NK-92 (cell line): ENCODE results near the gene ALKBH6.
"Not testable (repeated sequence)": the region's sequence is repeated elsewhere in the genome, so short reads cannot be mapped to it uniquely, and the experiment has no call there.

Experiments used
- DNase-seq: peaks from one replicate; lab custom pipeline; 2025; ENCODE audit not compliant: unreplicated experiment; lab: John Stamatoyannopoulos, UW

Gene ALKBH6

DNA sequence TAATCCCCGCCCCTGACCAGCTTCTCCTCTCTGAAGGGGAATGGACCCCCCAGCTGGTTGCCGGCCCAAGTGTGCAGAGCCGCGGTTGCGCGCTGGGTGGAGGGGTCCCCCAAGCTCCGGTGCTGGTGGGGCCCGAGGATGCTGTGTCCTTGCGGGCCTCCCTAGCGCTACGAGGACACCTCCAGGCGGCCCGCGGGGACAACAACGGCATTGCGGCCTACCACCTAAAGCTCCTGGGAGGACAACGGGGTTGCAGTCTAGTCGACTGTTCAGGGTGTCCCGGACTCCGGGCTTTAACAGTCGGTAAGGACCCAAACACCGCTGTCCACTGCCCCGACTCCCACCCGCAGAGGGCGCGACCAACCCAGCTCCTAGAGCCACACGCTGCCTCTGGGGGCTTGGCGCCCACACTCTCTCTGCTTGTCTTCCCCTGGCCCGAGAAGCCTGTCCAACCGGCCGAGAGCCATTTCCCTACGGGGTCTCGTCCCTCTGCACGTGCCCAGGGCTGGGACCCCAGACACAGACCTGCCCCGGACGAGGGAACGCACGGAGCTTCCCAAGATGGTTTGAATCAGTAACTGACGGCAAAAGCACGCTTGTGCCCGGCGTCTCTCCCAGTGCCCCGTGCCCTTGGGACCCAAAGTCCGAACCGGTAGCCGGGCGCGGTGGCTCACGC is 20.0 kb downstream of the ALKBH6 start:
- no peak for DNase-seq

GRCh38 chr19:35992907-35993765 is 20.9 kb downstream of the ALKBH6 start:
- no peak for DNase-seq

- DNase-seq = no peak
Measured at GRCh38 chr19:35991731-35992450, 22.1 kb downstream of the ALKBH6 start.

DNA sequence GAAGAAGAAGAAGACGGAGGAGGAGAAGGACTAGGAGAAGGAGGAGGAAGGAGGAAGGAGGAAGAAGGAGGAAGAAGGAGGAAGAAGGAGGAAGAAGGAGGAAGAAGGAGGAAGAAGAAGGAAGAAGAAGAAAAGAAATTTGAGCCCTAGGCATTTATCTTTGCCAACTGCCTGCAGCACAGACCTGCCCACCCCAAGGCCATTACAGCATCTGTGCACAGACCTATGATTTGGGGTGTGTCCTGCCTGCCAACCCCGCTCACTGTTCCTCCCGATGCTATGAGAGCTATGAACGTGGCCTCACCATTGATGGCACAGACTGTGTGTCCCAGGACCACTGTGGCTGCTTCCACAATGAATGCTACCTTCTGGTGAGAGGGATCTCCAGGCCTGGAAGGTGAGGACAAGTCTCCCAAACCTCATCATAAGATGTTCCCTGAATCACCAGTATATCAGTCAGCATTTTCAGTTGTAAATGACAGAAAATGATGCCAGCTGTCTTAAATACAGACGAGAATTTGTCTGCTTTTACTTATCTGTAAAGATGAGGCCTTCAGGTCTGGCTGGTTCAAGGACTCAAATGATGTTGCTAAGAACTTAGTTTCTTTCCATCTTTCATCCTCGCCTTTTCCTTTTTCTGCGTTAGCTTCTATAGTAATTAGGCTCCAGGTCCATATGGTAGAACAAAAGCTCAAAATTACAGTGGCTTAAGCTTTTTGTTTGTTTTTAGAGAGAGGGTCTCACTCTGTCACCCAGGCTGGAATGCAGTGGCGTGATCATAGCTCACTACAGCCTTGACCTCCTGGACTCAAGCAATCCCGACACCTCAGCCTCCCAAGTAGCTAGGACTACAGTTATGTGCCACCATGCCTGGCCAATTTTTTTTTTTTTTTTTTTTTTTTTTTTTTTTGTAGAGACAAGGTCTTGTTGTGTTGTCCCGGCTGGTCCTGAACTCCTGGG is 23.0 kb downstream of the ALKBH6 start:
- no peak for DNase-seq

- no peak for DNase-seq
Measured at GRCh38 chr19:35990156-35990555, 23.9 kb downstream of the ALKBH6 start.

GRCh38 chr19:35988824-35989223 is 25.2 kb downstream of the ALKBH6 start:
- DNase-seq = no peak

- DNase-seq = no peak
Measured at GRCh38 chr19:35987571-35987896, 26.5 kb downstream of the ALKBH6 start.

GRCh38 chr19:35986664-35987570 is 27.1 kb downstream of the ALKBH6 start:
- no peak for DNase-seq

DNA sequence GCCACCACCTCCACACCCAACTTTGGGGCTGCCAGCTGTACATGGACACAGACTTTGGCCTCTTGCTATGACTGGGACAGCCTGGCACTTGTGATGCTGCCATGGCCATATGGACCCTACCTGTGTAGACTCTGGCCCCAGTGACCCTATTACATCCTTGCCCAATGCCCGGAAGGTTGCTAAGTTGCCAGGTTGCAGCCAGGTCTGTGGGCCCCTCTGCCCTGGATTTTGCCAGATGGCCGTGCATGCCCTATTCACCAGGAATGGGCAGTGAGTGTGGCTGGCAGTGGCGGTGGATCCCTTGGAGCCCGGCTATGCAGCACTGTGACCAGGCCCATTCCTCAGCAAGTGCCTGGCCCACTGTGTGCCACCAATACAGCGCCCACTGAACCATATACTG is 27.9 kb downstream of the ALKBH6 start:
- DNase-seq = no peak

DNA sequence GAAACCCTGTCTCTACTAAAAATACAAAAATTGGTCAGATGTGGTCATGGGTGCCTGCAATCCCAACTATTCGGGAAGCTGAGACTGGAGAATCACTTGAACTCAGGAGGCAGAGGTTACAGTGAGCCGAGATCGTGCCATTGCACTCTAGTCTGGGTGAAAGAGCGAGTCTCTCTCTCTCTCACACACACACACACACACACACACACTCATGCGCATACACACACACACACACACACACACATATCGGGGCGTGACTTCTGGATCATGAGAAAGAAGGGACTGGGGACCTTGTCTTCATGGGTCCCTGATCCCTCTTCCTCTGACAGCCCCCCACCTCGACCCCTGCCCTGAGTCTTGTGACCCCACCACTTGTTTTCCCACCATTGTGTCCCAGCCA is 30.8 kb downstream of the ALKBH6 start:
- DNase-seq = no peak

DNA sequence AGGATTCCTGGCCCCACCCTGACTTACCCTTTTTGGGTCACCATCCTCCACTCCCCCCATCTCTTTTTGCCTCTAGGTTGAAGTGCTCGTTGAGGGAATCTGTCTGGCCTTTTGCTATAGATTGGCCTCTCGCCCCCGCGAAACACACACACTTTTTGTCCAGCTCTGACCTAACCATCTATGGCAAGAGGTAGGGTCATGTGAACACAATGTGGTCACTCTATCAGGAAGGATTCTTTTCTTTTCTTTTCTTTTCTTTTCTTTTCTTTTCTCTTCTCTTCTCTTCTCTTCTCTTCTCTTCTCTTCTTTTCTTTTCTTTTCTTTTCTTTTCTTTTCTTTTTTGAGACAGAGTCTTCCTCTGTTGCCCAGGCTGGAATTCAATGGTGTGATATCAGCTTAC is 33.0 kb downstream of the ALKBH6 start:
- not testable (repeated sequence) for DNase-seq

DNA sequence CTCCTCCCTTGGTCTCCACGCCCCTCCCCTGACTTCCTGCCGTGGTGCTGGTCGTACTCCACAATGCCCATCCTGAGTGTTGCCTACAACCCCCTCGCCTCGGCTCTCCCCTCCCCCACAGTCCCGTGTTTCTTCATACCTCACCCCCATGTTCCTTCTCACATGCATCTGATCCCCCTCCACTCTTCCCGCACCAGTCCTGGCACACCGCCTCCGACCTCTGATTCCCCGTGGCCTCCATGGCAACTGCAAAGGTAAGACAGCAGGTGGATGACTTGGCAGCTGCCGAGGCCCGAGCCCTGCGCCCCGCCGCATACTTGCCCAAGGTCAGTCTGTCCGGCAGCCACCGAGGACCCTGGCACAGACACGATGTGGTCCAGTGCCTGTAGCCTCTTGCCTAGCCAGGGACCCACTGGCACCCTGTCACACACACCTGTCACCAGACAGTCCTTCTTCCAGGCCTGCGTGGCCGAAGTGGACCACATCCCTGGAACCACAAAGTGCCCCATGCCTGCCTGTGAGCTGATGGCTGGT is 35.1 kb downstream of the ALKBH6 start:
- no peak for DNase-seq

GRCh38 chr19:35978271-35978670 is 35.7 kb downstream of the ALKBH6 start:
- DNase-seq = no peak

DNA sequence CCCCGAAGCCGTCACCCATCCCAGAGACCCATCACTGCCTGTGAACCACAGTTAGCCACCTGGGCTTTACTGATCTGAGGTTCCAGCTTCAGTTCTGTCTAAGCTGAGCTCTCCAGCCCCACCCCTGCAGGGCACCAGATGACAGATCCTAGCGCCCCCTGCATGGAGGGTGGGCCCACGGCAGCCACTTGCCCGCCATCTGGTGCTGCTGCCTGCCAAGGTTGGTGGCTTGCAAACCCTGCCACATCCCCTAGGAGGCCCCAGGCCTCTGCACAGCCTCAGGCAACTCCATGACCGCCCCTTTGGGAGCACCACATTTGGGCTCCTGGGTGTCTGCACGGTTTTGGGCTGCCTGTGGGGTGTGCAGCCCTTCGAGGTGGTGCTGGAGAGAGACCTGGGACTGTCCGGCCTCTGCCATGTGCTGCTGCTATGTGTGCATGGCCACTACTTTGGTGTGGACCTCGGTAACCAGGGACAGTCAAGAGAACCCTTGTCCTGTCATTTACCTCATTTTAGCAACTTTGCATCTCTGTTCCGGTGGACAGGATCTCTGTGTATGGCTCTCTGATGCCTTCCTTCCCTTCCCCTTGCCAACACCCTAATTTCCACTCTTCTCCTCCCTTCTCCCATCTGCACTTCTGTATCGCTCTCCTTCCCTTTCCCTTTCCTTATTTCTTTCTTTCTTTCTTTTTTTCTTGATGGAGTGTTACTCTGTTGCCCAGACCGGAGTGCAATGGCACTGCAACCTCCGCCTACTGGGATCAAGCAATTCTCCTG is 36.4 kb downstream of the ALKBH6 start:
- DNase-seq = no peak

- no peak for DNase-seq
Measured at GRCh38 chr19:35975608-35976214, 38.3 kb downstream of the ALKBH6 start.

DNA sequence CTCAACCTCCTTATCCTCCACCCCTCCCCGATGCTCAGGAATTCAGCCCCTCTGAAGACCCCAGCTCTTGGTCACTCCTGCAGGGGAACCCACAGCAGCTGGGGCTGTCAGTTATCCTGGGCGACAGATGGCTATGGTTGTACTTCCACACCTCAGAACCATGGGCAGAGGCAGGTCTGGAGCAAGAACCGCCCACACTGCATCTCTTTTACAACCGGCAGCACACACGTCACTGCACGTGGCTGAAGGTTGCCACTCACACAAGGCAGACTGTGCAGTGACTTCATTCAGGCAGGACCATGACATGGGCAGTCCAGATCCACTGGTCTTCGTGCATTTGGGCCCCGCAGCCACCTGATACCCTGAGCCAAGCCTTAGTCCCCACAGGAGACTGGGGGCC is 40.5 kb downstream of the ALKBH6 start:
- no peak for DNase-seq

DNA sequence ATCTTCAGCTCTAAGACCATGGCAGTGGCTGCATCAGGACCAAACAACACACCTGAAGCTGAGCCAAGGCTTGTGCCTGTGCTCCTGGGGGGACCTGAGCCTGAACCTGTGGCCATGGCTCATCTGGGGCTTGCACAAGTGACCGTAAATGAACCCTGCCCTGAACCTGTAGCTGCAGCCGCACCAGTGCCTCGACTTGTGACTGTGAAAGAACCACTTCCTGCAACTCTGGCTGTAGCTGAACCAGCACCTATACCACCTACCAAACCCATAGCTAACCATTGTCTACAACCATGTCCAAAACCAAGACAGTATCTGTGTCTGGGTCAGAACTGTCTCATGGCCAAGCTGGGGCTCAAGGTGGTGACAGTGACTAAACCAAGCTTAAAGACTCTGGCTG is 47.2 kb downstream of the ALKBH6 start:
- DNase-seq = no peak

GRCh38 chr19:35963514-35963913 is 50.5 kb downstream of the ALKBH6 start:
- DNase-seq = no peak
